NCI-H2171 treated with DMSO at 0.1 percent for 48 hours (cell line): ENCODE results near the gene HACD2.

Source experiments
- DNase-seq: peaks from one replicate; lab custom pipeline; 2025; lab: John Stamatoyannopoulos, UW

The HACD2 gene

DNA sequence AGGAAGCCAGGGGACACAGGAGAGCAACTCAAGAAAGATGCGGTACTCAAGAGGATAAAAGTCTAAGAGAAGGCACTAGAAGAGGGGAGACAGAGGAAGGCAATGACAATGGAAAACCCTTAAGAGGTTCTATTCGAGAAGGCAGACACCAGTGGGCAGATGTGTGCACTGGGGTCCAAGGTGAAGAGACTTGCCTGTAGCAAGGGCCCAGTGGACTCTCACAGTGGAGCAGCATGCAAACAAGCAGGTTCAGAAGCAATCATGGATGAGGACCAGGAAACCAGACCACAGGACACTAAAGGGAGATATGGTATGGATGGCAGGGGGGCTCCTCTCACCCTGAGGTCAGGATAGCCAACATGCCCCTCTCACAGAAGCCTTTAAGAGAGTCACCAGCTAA is 138.6 kb downstream of the HACD2 start:
- no peak for DNase-seq

- no peak for DNase-seq
Measured at GRCh38 chr3:123445702-123446101, 139.2 kb downstream of the HACD2 start.

- DNase-seq = no peak
Measured at GRCh38 chr3:123444744-123445143, 140.1 kb downstream of the HACD2 start.

DNA sequence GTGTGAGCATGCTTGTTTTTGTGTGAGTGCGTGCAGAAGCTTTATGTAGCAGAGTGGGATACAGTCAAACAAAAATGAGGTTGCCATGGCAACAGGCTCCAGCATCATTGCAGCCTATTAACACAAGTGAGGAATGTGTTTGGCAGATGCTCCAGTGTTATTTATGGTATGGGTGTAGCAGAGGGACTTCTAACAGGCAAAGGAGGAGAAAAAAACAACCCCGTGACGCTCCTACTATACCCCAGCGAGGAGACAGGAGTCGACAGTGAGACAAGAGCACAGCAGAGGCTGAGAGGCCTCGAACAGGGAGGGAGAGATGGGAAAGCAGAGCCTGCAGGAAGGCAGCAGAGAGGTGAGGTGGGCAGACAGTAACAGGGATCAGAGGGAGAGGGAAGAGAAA is 140.8 kb downstream of the HACD2 start:
- peak; percentile 46 for DNase-seq

- DNase-seq = no peak
Measured at GRCh38 chr3:123442908-123443307, 141.9 kb downstream of the HACD2 start.

GRCh38 chr3:123442125-123442524 is 142.7 kb downstream of the HACD2 start:
- no peak for DNase-seq
